Stimulated activated CD4-positive, alpha-beta T cell treated with anti-CD3 and anti-CD28 coated beads, TNF-alpha, amount 100 ng/mL, for 24 hours (primary cell): ENCODE results near the gene MALT1.
A peak's percentile ranks its signal among the peaks of the same experiment; 100 is the strongest.
"Not testable (repeated sequence)": the region's sequence is repeated elsewhere in the genome, so short reads cannot be mapped to it uniquely, and the experiment has no call there.

Experiments
- DNase-seq, 3 experiments: peaks; one replicate each; pipeline ENCODE4 v3.0.0-alpha.2; 2020; ENCODE audit warnings: low read depth in 3 of 3

MALT1 gene, protein sequence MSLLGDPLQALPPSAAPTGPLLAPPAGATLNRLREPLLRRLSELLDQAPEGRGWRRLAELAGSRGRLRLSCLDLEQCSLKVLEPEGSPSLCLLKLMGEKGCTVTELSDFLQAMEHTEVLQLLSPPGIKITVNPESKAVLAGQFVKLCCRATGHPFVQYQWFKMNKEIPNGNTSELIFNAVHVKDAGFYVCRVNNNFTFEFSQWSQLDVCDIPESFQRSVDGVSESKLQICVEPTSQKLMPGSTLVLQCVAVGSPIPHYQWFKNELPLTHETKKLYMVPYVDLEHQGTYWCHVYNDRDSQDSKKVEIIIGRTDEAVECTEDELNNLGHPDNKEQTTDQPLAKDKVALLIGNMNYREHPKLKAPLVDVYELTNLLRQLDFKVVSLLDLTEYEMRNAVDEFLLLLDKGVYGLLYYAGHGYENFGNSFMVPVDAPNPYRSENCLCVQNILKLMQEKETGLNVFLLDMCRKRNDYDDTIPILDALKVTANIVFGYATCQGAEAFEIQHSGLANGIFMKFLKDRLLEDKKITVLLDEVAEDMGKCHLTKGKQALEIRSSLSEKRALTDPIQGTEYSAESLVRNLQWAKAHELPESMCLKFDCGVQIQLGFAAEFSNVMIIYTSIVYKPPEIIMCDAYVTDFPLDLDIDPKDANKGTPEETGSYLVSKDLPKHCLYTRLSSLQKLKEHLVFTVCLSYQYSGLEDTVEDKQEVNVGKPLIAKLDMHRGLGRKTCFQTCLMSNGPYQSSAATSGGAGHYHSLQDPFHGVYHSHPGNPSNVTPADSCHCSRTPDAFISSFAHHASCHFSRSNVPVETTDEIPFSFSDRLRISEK

DNA sequence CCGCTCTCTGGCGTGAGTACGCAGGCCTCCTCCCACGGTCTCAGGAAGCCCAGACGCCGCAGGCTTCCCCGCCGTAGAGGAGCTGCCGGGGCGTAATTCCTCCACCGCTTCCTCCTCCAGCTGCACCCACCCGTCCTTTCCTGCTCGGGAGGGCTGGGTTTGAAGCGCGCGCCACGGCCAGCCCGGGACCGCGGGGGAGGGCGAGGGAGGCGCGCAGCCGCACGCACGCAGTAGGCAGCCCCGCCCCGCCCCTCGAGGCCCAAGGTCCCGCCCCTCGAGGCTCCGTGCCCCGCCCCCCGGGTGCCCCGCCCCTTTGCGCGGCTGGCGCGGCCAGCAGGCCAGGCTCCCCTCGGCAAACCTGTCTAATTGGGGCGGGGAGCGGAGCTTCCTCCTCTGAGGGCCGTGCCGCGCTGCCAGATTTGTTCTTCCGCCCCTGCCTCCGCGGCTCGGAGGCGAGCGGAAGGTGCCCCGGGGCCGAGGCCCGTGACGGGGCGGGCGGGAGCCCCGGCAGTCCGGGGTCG is at the start of gene MALT1:
Gene MALT1, plus strand, starts transcription at position 355 of the 521 bp plus-strand sequence. CDS start 179 bp downstream, outside the sequence.
- peak; percentile 91 to 94 (median 92) for DNase-seq

DNA sequence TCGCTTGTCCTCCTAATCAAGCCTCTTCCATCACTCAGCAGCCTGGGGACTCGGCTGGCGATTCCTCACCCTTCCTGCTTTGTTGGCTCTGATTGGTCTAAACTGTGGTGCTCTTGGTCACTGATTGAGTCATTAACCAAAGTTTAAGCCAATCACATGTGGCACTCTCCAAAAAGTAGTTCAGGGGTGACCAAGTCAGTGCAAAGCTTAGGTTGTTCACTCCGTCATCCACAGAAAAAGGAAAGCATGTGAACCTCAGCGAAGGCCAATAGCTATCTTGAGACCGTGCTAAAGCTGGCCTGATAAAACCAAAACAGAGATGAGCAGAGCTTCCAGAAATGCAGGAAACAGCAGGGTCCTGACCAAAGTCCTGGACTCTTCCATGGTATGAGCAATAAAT is 47.3 kb upstream of the MALT1 start:
- DNase-seq: no peak

GRCh38 chr18:58625839-58626238 is 45.4 kb upstream of the MALT1 start:
- no peak for DNase-seq

DNA sequence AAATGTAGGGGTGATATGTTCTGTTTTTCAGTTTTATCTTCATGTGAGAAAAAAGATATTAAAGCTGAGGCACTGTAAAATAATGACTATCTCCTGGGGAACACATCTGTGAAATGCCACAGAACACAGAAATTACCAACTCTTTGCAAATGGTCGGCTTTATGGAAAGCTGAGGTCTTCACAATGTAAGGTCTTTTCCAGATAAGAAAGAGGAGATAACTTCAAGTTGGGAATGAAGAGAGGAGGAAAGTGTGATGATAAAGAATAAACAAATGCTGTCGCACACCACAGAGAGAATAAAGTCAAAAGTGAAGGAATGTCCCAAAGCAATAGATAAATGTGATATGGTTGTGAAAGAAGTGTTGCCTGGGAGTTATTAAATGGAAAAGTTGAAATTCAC is 41.2 kb upstream of the MALT1 start:
- no peak for DNase-seq

DNA sequence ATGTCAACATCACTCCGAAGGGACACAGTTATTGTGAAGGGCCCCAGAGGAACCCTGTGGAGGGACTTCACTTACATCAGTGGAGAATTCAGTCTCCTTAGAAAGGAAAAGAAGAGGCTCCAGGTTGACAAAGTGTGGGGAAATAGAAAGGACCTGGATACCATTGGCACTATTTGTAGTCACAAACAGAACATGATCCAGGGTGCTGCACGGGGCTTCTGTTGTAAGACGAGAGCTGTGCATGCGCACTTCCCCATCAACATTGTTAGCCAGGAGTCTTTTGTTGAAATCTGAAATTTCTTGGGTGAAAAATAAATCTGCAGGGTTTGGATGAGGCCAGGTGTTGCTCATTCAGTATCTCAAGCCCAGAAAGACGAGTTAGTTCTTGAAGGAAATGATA is 40.0 kb upstream of the MALT1 start:
- DNase-seq: no peak

DNA sequence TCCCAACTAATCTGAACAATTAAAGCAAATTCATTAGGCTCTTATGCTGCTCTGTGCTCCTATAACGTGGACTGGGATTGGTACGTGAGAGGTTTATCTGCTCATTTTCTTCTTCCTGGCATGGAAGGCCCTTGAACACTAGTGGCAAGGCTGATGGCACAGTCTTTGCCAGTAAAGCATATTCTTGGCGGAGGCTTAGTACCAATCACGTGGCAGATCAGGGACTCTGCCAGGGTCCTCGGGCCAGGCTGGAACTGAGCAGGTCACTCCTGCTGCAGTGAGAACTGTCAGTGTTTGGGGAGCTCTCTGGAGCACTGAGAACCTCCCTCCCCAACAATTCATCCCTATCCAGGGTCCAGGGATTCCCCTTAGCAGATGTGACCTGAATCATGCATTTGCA is 38.7 kb upstream of the MALT1 start:
- DNase-seq: no peak

- no peak for DNase-seq
Observed at GRCh38 chr18:58633874-58634273, 37.4 kb upstream of the MALT1 start.

- DNase-seq: no peak
Observed at GRCh38 chr18:58635891-58636290, 35.4 kb upstream of the MALT1 start.

- no peak for DNase-seq
Observed at GRCh38 chr18:58637197-58637596, 34.1 kb upstream of the MALT1 start.

GRCh38 chr18:58637946-58638345 is 33.3 kb upstream of the MALT1 start:
- no peak for DNase-seq

DNA sequence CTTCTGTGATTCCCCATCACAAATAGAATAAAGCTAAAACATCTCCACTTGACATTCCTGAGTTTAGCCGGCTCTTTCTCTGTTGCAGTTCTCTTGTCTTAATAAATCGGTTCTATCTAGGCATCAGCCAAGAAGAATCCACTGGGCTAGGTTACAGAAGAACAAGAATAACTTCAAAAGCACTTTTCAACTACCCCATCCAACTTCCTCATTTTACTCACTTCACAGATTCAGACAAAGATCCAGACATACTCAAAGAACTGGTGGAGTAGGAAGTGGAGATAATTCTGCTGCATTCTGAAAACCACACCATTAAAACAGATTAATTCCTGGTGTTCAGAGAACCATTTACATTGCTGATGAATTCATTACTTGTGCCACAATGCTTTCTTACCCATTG is 32.8 kb upstream of the MALT1 start:
- no peak for DNase-seq

GRCh38 chr18:58639237-58639636 is 32.0 kb upstream of the MALT1 start:
- no peak for DNase-seq

- no peak for DNase-seq
Observed at GRCh38 chr18:58639751-58640427, 31.4 kb upstream of the MALT1 start.

- DNase-seq: no peak
Observed at GRCh38 chr18:58640428-58640805, 30.8 kb upstream of the MALT1 start.

DNA sequence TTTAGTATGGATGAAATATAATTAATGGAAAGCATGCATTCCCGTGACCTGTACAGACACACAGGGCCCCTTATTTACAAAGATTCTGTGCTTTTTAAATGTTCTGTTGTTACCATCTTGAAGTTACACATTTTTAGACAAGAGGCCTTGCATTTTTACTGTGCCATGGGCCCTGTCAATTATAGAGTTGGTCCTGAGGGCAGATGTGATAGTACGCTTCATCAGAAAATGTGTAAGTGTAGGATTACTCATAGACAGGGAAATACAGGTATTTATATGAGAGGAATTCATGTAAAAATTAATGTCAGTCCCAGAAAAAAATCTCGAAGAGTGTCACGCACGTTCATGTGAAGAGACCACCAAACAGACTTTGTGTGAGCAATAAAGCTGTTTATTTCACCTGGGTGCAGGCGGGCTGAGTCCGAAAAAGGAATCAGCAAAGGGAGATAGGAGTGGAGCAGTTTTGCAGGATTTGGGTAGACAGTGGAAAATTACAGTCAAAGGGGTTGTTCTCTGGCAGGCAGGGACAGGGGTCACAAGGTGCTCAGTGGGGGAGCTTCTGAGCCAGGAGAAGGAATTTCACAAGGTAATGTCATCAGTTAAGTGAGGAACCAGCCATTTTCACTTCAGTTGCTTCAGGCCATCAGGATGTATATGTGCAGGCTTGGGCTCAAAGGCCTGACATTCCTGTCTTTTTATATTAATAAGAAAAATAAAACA is 30.2 kb upstream of the MALT1 start:
- DNase-seq: no peak

DNA sequence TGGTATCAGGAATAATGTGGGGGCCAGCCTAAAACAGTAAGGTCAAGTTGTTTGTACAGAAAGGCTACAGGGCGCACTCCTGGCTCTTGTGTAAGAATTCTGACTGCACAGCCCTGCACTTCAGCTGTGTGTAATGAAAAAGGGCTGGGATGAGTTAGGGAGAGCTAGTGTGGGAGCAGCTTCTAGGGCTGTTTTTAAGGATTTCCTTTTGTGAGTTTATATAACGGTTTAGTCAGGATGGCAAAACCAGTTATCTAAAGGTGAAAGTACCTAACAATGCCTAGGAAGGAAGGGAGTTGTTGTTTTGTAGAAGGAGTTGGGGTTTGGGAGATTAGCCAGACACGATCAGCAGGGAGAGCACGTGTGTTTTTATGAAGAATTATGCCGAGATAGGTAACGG is 27.7 kb upstream of the MALT1 start:
- not testable (repeated sequence) for DNase-seq

DNA sequence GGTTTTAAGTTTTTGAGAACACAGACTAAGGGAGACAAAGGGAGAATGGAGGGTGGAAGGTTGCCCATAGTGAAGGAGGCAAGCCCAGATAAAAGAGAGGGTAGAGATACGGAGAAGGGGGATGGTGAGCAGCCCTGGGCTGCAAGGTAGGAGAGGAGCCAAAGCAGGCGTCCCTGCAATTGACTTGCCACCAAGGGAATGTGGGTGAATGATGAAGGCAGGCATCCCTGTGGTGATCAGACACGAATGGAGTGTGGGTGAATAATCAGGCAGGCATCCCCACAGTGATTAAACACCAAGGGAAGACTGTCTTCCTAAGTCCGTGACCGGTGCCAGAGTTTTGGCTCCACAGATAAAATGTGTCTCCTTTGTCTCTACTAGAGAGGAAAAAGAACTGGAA is 25.9 kb upstream of the MALT1 start:
- DNase-seq: no peak

DNA sequence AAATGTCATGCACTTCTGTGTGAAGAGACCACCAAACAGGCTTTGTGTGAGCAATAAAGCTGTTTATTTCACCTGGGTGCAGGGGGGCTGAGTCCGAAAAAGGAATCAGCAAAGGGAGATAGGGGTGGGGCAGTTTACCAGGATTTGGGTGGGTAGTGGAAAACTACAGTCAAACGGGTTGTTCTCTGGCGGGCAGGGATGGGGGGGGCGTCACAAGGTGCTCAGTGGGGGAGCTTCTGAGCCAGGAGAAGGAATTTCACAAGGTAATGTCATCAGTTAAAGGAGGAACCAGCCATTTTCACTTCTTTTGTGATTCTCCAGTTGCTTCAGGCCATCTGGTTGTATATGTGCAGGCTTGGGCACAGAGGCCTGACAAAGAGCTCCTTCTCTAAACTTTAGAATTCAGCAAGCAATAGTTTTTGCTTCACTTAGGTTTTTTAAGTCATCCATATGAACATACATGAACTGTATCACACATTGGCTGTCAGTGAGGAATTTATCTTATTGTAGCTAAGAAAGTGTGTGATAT is 24.9 kb upstream of the MALT1 start:
- no peak for DNase-seq

DNA sequence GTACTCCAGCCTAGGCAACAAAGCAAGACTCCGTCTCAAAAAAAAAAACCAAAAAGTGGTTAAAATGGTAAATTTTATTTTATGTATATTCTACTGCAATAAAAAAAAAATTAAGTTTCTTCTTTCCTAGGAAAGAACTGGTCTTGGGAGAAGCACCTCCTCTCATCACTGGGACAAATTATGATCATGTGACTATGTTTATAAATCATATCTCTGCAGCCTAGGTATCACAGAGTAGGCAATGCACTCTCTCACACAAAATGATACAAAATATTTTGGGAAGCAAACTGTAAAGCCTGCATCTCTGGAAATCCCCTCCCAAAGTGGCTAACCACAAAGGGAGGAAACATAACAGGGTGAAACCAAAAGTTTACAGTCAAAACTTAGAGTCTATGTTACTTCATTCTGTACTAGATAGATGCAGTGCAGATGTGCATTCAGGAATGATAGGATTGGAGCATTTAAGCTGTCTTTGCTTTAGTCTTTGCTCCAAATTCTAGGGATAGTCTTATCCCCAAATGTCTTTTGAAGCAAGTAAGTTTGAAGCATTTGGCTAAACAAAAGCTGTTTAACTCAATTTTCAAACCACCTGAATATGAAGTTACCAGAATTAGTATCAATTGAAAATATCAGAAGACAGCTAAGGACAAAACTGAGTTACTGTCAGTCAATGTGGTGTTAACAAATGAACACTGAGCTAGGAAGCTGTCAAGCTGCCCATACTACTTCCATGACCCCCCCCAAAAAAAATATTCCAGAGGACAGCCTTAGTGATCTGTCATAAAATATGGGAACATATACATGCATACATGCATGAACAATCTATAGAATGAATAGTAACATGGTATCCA is 21.1 kb upstream of the MALT1 start:
- peak in 1 of 3 experiments; percentile 18 for DNase-seq

GRCh38 chr18:58650830-58651229 is 20.4 kb upstream of the MALT1 start:
- not testable (repeated sequence) for DNase-seq
